ENCODE results near the gene CPM.

The CPM gene

DNA sequence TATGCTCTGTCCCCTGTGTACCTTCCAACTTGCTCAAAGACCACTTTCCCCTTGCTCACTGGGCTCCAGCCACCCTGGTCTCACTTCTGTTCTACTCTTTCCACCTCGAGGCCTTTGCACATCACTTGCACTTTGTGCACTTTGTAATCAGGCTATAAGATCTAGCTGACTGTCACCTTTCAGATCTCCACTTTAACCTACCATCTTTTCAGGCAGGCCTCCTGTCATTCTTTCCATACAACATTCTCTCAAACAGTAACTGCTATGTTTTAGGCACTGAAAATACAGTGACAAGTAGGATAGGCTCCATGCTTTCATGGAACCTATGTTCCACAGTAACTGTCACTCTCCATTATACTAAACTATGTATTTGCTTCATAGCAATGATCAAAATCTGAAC lies 14.0 kb downstream of the CPM start:
- no peak overlapping the region for H3K4me3 ChIP-seq (ENCODE audit: low read depth, low read length)
- TF ChIP-seq, protein P1, sequence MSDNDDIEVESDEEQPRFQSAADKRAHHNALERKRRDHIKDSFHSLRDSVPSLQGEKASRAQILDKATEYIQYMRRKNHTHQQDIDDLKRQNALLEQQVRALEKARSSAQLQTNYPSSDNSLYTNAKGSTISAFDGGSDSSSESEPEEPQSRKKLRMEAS (IDR thresholded peaks at IDR 0.05; ENCODE audit: low read depth, low read length): no peak
- TF ChIP-seq POLR2A (IDR thresholded peaks at IDR 0.05; ENCODE audit: extremely low read depth, insufficient read length) (no peak), MYC (IDR thresholded peaks at IDR 0.05; ENCODE audit: low read depth, low read length) (no peak)
- TF ChIP-seq, protein P2, sequence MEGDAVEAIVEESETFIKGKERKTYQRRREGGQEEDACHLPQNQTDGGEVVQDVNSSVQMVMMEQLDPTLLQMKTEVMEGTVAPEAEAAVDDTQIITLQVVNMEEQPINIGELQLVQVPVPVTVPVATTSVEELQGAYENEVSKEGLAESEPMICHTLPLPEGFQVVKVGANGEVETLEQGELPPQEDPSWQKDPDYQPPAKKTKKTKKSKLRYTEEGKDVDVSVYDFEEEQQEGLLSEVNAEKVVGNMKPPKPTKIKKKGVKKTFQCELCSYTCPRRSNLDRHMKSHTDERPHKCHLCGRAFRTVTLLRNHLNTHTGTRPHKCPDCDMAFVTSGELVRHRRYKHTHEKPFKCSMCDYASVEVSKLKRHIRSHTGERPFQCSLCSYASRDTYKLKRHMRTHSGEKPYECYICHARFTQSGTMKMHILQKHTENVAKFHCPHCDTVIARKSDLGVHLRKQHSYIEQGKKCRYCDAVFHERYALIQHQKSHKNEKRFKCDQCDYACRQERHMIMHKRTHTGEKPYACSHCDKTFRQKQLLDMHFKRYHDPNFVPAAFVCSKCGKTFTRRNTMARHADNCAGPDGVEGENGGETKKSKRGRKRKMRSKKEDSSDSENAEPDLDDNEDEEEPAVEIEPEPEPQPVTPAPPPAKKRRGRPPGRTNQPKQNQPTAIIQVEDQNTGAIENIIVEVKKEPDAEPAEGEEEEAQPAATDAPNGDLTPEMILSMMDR (IDR thresholded peaks at IDR 0.05; ENCODE audit: low read depth, low read length): no peak
- DNase-seq (ENCODE audit: low read depth): no peak

DNA sequence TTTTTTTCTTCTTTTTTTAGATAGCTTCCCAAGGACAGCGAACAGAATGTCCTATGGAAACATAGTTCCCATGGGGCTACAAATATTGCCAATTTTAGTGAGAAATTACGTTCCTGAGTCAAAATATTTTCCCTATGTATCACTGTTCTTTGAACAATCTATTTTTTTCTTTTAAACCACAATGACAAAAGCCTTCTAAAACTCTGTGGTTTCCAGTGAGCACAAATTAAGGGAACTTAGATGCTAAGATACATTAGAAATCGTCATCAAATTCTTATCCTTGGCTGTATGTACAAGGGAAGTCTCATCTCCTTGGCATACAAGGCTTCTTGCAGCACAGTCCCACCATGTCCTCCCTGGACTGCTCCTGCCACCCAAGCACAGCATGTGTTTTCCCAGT lies 17.9 kb downstream of the CPM start:
- TF ChIP-seq, protein P1 (IDR thresholded peaks at IDR 0.05; ENCODE audit: low read depth, low read length): no peak
- no peak for TF ChIP-seq POLR2A (IDR thresholded peaks at IDR 0.05; ENCODE audit: extremely low read depth, insufficient read length)
- TF ChIP-seq, protein P2 (IDR thresholded peaks at IDR 0.05; ENCODE audit: low read depth, low read length): no peak
- TF ChIP-seq MYC (IDR thresholded peaks at IDR 0.05; ENCODE audit: low read depth, low read length): no peak
- no peak overlapping the region for H3K4me3 ChIP-seq (ENCODE audit: low read depth, low read length)
- no peak for DNase-seq (ENCODE audit: low read depth)

GRCh38 chr12:68913682-68914081 lies 19.3 kb downstream of the CPM start:
- DNase-seq (ENCODE audit: low read depth): no peak
- TF ChIP-seq, protein P1 (IDR thresholded peaks at IDR 0.05; ENCODE audit: low read depth, low read length): no peak

DNA sequence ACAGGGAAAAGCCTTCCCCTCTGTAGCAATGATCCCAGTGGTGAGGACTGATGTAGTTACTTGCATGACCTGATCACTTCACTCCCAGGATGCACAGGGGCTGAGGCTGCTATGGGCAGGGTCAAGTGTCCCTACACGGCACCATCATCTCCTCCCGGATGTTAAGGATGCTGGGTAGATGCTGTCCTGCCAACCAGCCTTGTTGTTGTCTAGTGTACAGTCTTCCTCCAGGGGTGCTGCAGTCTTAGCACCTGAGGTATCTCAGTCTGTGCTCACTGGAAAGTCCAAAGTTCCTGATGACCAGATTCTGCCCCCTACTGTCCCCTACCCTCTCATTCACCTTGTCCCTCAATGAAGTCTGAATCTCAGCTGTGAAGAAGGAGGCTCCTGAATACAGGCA lies 20.1 kb downstream of the CPM start:
- no peak overlapping the region for H3K4me3 ChIP-seq (ENCODE audit: low read depth, low read length)
- DNase-seq (ENCODE audit: low read depth): no peak
- TF ChIP-seq, protein P2 (IDR thresholded peaks at IDR 0.05; ENCODE audit: low read depth, low read length): no peak
- TF ChIP-seq MYC (IDR thresholded peaks at IDR 0.05; ENCODE audit: low read depth, low read length) (no peak), POLR2A (IDR thresholded peaks at IDR 0.05; ENCODE audit: extremely low read depth, insufficient read length) (no peak)
- TF ChIP-seq, protein P1 (IDR thresholded peaks at IDR 0.05; ENCODE audit: low read depth, low read length): no peak

More at GRCh38 chr12:68913682-68914081, 19.3 kb downstream of the CPM start:
- H3K4me3 ChIP-seq (ENCODE audit: low read depth, low read length): no peak overlapping the region

DNA sequence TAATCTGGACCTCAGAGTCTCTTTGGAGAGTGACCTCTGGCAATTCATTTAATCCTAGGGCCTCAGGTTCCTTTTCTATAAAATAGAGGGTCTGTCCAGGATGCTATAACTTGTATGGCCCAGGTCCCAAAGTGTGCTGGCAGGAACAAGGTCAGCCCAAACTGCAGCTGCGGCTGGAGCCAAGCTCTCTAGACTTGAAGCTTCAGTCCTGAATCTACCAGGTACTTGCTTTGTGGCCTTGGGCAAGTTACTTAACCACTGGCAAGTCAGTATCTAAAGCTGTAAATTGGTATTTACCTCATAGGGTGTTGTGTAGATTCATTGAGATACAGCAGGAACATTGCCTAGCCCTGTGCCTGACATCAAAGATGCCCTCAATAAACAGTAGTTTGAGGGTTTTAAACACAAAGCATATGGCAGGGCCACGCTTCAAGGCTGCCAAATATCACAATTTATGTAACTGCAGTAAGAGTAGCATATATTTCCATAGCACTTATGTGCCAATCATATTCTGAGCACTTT lies 21.7 kb downstream of the CPM start:
- no peak for DNase-seq (ENCODE audit: low read depth)
- no peak overlapping the region for H3K4me3 ChIP-seq (ENCODE audit: low read depth, low read length)
- no peak for TF ChIP-seq MYC (IDR thresholded peaks at IDR 0.05; ENCODE audit: low read depth, low read length)
- TF ChIP-seq, protein P2 (IDR thresholded peaks at IDR 0.05; ENCODE audit: low read depth, low read length): no peak
- no peak for TF ChIP-seq POLR2A (IDR thresholded peaks at IDR 0.05; ENCODE audit: extremely low read depth, insufficient read length)
- TF ChIP-seq, protein P1 (IDR thresholded peaks at IDR 0.05; ENCODE audit: low read depth, low read length): no peak

DNA sequence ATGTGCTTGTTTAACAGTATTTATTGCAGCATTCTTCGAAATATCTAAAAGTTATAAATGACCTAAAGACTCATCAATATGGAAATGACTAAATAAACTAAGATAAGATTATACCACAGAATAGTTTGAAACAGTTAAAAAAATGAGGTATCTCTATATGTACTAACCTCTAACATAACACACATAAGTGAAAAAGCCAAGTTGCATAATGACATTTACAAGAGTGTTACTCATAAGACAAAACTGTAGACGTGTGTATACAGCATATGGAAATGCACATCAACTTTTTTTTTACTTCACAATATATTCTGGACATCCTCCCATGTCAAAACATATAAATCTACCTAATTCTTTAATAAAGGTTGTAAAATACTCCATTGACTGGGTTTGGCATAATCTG lies 22.8 kb downstream of the CPM start:
- H3K4me3 ChIP-seq (ENCODE audit: low read depth, low read length): no peak overlapping the region
- no peak for DNase-seq (ENCODE audit: low read depth)
- TF ChIP-seq POLR2A (IDR thresholded peaks at IDR 0.05; ENCODE audit: extremely low read depth, insufficient read length) (no peak), MYC (IDR thresholded peaks at IDR 0.05; ENCODE audit: low read depth, low read length) (no peak)
- TF ChIP-seq, protein P2 (IDR thresholded peaks at IDR 0.05; ENCODE audit: low read depth, low read length): no peak
- TF ChIP-seq, protein P1 (IDR thresholded peaks at IDR 0.05; ENCODE audit: low read depth, low read length): no peak
